Mesodermal cell (in vitro differentiated cells): ENCODE measurements around the gene PKNOX2.

Experiments used
- H3K27ac ChIP-seq: 2 replicates; pipeline ENCODE4 v1.7.0; 2013; ENCODE audit warnings: mild to moderate bottlenecking, low read depth, low read length, moderate library complexity; ENCODE audit not compliant: severe bottlenecking
- H3K36me3 ChIP-seq: 2 replicates; pipeline ENCODE4 v1.7.1; 2013; ENCODE audit warnings: mild to moderate bottlenecking, low read length, moderate library complexity; ENCODE audit not compliant: control insufficient read depth, insufficient read depth
- H3K4me1 ChIP-seq: one replicate; pipeline ENCODE4 v1.7.1; 2013; ENCODE audit warnings: mild to moderate bottlenecking, low read length; ENCODE audit not compliant: insufficient read depth, control insufficient read depth, poor library complexity, severe bottlenecking
- H3K4me3 ChIP-seq: 2 replicates; pipeline ENCODE4 v1.7.0; 2013; ENCODE audit warnings: low read length, control low read depth, mild to moderate bottlenecking; ENCODE audit not compliant: insufficient read depth, poor library complexity, severe bottlenecking; ENCODE audit errors: extremely low read depth
- H3K9me3 ChIP-seq: 2 replicates; pipeline ENCODE4 v1.7.1; 2013; ENCODE audit warnings: mild to moderate bottlenecking, low read length, moderate library complexity; ENCODE audit not compliant: control insufficient read depth
- WGBS, 2 experiments: methylation state at CpG; one replicate each; pipeline ENCODE4 v1.1.5; 2013; ENCODE audit warnings: missing lambda C conversion rate in 2 of 2; ENCODE audit not compliant: insufficient coverage in 2 of 2; 5-methylcytosine and 5-hydroxymethylcytosine counted together

Gene PKNOX2

DNA sequence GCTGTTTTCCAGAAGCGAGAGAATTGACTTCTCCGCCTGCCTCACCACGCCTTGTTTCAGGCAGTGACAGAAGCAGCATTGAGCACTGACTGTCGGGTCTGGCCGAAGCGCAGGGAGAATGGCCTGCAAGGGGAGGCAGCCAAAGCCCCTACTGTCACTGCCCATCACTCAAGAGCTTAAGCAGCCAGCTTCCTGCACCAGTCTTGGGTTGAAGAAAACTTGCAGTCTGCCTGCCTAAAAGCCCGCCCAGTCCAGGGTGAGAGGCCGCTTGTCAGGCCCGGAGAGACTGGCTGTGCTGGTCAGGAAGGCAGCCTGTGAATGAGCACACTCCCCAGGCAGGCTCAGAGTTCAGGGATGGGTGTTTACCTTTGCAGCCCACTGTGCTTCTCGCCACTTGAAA is 108.3 kb downstream of the PKNOX2 start:
- Histone ChIP-seq H3K36me3 (no peaks in the 10 kb centered on the region), H3K27ac (peak overlapping the region; percentile 73), H3K9me3 (no peaks in the 10 kb centered on the region), H3K4me3 (no peak overlapping the region), H3K4me1 (peaks cover 24% of the 10 kb centered on the region)
- 71 to 78% methylated on average over 9 to 10 of the region's 10 CpGs for WGBS, 2 experiments

DNA sequence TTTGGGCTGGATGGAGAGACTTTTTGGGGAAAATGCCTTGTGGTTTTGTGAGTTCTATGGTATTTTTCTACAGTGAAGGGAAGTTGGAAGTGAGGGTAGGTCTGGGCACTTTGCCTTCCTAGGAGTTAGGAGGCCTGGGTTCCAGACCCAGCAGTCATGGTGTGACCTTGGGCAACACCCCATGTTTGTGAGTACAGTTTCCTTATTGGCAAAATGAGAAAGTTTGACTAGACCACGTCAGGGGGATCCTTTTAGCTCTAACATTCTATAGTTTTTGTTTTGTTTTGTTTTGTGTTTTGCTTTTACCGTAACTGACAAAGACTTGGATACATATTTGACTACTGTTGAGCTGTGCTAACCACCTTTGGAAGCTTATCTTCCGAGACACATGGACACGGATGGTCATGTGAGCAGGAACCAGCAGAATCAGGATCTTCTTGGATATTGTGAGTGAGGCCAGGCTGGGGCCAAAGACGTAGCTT is 109.0 kb downstream of the PKNOX2 start:
- peak overlapping the region; percentile 73 for H3K27ac ChIP-seq
- peaks cover 20% of the 10 kb centered on the region for H3K4me1 ChIP-seq
- no peaks in the 10 kb centered on the region for H3K36me3 ChIP-seq
- no peak overlapping the region for H3K4me3 ChIP-seq
- WGBS, 2 experiments = 94 to 97% methylated on average over 3 to 4 of the region's 5 CpGs
- H3K9me3 ChIP-seq = no peaks in the 10 kb centered on the region

DNA sequence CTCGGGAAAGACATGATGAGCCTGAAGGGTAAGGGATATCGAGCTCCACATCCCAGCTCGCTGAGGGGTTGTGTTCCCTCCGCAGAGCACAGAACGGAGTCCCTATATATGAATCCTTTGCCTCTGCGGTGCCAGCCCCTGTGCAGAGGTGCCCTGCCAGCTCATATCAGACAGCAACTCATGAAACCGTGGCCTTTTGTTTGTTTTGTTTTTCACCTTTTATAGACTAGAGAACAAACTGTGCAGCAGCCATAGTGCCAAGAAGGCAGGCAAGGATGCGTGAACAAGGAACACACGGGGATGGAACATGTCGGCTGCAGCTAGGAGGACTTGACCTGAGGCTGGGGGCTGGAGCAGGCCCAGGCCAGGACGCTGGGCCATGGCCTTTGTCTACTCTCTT is 109.8 kb downstream of the PKNOX2 start:
- Histone ChIP-seq H3K4me1 (peaks cover 16% of the 10 kb centered on the region), H3K27ac (no peak overlapping the region), H3K4me3 (no peak overlapping the region), H3K9me3 (no peaks in the 10 kb centered on the region), H3K36me3 (no peaks in the 10 kb centered on the region)
- 93 to 96% methylated on average over 11 of the region's 11 CpGs for WGBS, 2 experiments

GRCh38 chr11:125274774-125275173 is 110.2 kb downstream of the PKNOX2 start:
- no peaks in the 10 kb centered on the region for H3K36me3 ChIP-seq
- H3K4me3 ChIP-seq = no peak overlapping the region
- 95 to 97% methylated on average over 4 of the region's 4 CpGs for WGBS, 2 experiments
- peaks cover 16% of the 10 kb centered on the region for H3K4me1 ChIP-seq
- H3K27ac ChIP-seq = no peak overlapping the region
- H3K9me3 ChIP-seq = no peaks in the 10 kb centered on the region

DNA sequence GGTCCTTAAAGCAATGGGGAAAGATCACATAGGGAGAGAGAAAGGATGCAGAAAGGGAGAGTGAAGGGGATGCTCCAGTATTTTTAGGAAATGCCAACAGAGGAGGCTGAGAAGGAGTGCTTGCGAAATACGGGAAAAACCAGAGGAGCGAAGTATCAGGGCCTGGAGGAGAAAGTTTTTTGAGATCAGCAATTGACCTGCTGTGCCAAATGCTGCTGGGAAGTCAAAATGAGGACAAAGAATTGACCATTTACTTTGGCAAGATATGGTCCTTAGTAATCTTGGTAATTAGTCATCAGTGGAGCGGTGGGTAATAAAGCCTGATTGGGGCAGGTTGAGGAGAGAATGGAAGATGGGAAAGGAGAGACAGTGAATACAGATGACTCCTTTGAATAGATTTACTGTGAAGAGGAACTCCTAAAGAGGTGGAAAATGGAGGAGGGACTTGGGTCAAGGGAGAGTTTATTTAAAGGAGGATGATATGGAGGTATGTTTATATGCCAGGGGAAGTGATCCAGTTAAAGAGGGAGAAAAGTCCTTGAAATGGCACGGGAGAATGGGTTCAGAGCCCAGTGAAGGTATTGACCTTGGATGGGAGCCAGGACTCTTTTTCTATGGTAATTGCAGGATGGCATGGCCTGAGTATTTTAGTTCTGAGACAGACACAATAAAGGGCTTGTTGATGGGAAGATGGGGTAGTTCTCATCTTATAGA is 111.5 kb downstream of the PKNOX2 start:
- Histone ChIP-seq H3K36me3 (no peaks in the 10 kb centered on the region), H3K27ac (no peak overlapping the region), H3K9me3 (no peaks in the 10 kb centered on the region), H3K4me3 (no peak overlapping the region), H3K4me1 (peaks cover 16% of the 10 kb centered on the region)
- 85 to 97% methylated on average over 5 of the region's 5 CpGs for WGBS, 2 experiments

DNA sequence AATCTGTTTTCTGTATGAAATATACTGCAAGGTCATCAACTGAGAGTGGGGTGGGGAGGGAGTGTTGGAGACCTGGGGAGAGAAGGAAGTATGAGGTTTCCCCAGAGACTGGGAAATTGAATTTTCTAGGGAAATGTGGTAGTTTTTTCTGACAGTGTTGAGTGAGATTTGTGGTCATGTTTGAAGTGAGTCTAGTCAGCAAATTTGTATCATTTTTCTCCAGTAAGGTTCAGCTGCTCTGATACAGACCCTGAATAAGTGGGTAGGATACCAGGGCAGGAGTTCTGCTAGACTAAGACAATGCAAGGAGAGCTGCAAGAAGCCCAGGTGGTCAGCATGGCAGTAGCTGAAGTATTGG is 112.0 kb downstream of the PKNOX2 start:
- no peak overlapping the region for H3K27ac ChIP-seq
- peaks cover 20% of the 10 kb centered on the region for H3K4me1 ChIP-seq
- no peak overlapping the region for H3K4me3 ChIP-seq
- no peaks in the 10 kb centered on the region for H3K9me3 ChIP-seq
- no peaks in the 10 kb centered on the region for H3K36me3 ChIP-seq

DNA sequence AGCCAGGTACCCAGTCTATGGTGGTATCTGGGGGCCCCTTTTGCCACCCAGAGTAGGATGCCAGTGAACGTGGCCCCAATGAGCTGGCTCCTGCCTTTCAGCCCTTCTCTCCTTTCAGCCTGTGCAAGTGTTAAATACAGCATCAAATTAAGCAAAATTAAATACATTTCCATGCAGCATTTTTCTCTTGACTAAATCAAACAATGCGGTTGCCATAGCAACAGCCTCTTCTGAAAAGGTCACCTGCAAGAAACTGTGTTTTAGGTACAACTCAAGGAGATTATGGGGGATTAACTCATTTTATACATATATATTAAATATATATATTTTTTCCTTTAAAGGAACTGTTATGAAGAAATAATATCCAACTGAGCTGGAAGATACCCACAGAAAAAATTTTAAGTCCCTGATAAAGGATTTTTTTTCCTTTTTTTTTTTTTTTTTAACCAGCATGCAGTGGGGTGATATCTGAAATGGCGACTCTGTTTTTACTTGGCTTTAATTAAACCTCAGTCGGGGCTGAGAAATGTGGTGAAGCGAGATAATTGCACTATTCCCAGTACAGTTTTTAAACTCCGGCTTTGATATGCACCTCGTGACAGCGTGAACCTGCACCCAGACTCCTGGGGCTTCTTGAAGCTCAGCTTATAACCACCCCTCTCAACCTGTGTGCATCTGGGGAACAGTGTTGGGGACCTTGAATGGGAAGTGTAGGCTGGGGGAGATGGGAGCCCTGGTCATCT is 115.3 kb downstream of the PKNOX2 start:
- WGBS, 2 experiments = 93 to 97% methylated on average over 6 of the region's 8 CpGs
- Histone ChIP-seq H3K4me3 (no peak overlapping the region), H3K27ac (no peak overlapping the region), H3K4me1 (peaks cover 3% of the 10 kb centered on the region), H3K9me3 (no peaks in the 10 kb centered on the region), H3K36me3 (no peaks in the 10 kb centered on the region)

DNA sequence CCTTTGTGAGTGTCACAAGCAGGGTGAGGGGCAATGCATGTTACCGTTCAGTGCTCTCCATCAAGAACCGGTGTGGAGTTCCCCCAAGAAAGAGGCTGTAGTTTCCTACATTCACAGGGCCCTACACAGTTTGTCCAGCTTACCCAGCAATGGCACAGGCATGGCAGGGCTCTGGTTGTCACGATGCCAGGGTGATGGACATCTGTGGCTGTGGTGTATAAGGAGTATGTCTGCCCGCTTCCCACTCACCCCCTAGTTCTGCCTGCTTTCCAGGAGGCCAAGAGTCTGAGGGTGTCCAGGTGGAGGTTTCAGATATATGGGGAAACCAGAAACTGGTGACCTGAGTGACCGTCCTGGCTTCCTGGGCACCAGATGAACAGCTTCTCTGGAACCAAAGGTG is 116.1 kb downstream of the PKNOX2 start:
- 89 to 100% methylated on average over 3 to 4 of the region's 5 CpGs for WGBS, 2 experiments
- Histone ChIP-seq H3K4me3 (no peak overlapping the region), H3K9me3 (no peaks in the 10 kb centered on the region), H3K36me3 (no peaks in the 10 kb centered on the region), H3K4me1 (peaks cover 3% of the 10 kb centered on the region), H3K27ac (no peak overlapping the region)

DNA sequence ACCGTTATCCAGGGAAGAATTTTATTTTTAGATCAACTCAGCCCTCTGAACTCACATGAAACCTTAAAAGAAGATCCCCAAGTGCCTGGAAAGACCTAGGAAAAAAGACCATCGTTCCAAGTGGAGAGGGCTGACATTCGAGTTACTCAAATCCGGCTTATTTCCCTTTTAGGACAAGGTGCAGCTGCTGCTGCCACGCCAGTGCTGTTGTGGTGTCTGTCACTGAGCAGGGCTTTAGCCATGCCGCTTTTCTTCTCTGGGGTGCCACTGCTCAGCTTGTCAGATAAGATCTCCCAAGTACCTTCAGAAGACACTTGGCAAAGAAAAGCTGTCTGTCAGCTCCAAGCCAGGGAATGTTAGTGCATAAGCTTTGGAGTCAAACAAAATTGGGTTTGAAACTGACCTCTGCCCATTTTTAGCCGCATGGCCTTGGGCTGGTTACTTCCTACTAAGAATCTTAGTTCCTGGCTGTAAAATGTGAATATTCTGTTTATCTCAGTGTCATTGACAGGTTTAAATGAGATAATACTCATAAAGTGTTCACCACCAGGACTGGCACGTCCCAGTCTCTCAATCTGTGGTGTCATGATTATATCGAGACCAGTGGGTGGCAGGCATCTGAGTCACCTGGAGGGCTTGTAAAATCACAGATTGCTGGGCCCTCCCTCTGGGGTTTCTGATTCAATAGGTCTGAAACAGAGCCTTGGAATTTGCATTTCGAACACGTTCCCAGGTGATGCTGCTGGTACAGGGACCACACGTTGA is 117.5 kb downstream of the PKNOX2 start:
- H3K27ac ChIP-seq = no peak overlapping the region
- peaks cover 5% of the 10 kb centered on the region for H3K4me1 ChIP-seq
- H3K9me3 ChIP-seq = no peaks in the 10 kb centered on the region
- H3K36me3 ChIP-seq = no peaks in the 10 kb centered on the region
- WGBS, 2 experiments = 83 to 91% methylated on average over 10 to 11 of the region's 12 CpGs
- H3K4me3 ChIP-seq = no peak overlapping the region

DNA sequence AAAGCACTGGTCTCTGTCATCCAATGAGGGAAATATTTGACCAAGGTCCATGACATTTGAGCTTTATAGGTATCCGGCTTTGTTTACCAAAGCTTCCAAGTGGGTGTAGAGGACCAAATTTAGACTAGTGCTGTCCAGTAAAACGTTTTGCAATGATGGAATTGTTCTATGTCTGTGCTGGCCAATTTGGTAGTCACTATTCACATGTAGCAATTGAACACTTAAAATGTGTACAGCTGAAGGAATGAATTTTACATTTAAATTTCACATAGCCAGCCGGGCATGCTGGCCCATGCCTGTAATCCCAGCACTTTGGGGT is 118.0 kb downstream of the PKNOX2 start:
- no peak overlapping the region for H3K27ac ChIP-seq
- H3K4me3 ChIP-seq = no peak overlapping the region
- peaks cover 10% of the 10 kb centered on the region for H3K4me1 ChIP-seq
- H3K9me3 ChIP-seq = no peaks in the 10 kb centered on the region
- H3K36me3 ChIP-seq = no peaks in the 10 kb centered on the region
- 93 to 94% methylated on average over 2 of the region's 3 CpGs for WGBS, 2 experiments
